ENCODE measurements around the gene CMSS1.

The CMSS1 gene

GRCh38 chr3:99948467-99949089, 130.9 kb downstream of the CMSS1 start:
- TF ChIP-seq CTBP1 (IDR thresholded peaks at IDR 0.05; ENCODE audit: borderline replicate concordance) (no peak), TARDBP (IDR thresholded peaks at IDR 0.05) (no peak), L3MBTL2 (conservative IDR thresholded peaks at IDR 0.05) (no peak), SUZ12 (IDR thresholded peaks at IDR 0.05) (no peak), PKNOX1 (IDR thresholded peaks at IDR 0.05) (no peak), LEF1 (IDR thresholded peaks at IDR 0.05; ENCODE audit: borderline replicate concordance) (no peak), FOXK2 (IDR thresholded peaks at IDR 0.05) (no peak), NFRKB (IDR thresholded peaks at IDR 0.05) (no peak), SP1 (IDR thresholded peaks at IDR 0.05) (no peak), ELF4 (IDR thresholded peaks at IDR 0.05) (no peak), ZNF384 (IDR thresholded peaks at IDR 0.05) (no peak), HDGF (IDR thresholded peaks at IDR 0.05; ENCODE audit: borderline replicate concordance) (no peak), ARNT (IDR thresholded peaks at IDR 0.05) (no peak), FOXM1 (IDR thresholded peaks at IDR 0.05; ENCODE audit: borderline replicate concordance) (no peak), FOXA1 (IDR thresholded peaks at IDR 0.05) (no peak), BHLHE40 (IDR thresholded peaks at IDR 0.05; ENCODE audit: borderline replicate concordance) (no peak)
- POLR2A ChIA-PET, result no interaction called here
- CTCF ChIA-PET, result no interaction called here
- DNase-seq (ENCODE audit: extremely low spot score), result no peak

GRCh38 chr3:99949956-99950670, 132.5 kb downstream of the CMSS1 start:
- TF ChIP-seq FOXM1 (IDR thresholded peaks at IDR 0.05; ENCODE audit: borderline replicate concordance), result no peak
- TF ChIP-seq TARDBP (IDR thresholded peaks at IDR 0.05), result no peak
- no peak for TF ChIP-seq PKNOX1 (IDR thresholded peaks at IDR 0.05)
- TF ChIP-seq SP1 (IDR thresholded peaks at IDR 0.05), result no peak
- no peak for TF ChIP-seq BHLHE40 (IDR thresholded peaks at IDR 0.05; ENCODE audit: borderline replicate concordance)
- no peak for TF ChIP-seq CTBP1 (IDR thresholded peaks at IDR 0.05; ENCODE audit: borderline replicate concordance)
- TF ChIP-seq FOXA1 (IDR thresholded peaks at IDR 0.05), result no peak
- no peak for TF ChIP-seq HDGF (IDR thresholded peaks at IDR 0.05; ENCODE audit: borderline replicate concordance)
- TF ChIP-seq LEF1 (IDR thresholded peaks at IDR 0.05; ENCODE audit: borderline replicate concordance), result no peak
- no peak for TF ChIP-seq FOXK2 (IDR thresholded peaks at IDR 0.05)
- DNase-seq (ENCODE audit: extremely low spot score), result no peak
- CTCF ChIA-PET, result no interaction called here
- POLR2A ChIA-PET, result no interaction called here

GRCh38 chr3:99950921-99951320, 133.3 kb downstream of the CMSS1 start:
- no peak for DNase-seq (ENCODE audit: extremely low spot score)
- ChIA-PET POLR2A (no interaction called here), CTCF (no interaction called here)
- TF ChIP-seq ELF4 (IDR thresholded peaks at IDR 0.05) (no peak), ZNF384 (IDR thresholded peaks at IDR 0.05) (no peak), CTBP1 (IDR thresholded peaks at IDR 0.05; ENCODE audit: borderline replicate concordance) (no peak), FOXK2 (IDR thresholded peaks at IDR 0.05) (no peak), FOXA1 (IDR thresholded peaks at IDR 0.05) (no peak), ARNT (IDR thresholded peaks at IDR 0.05) (no peak), NFRKB (IDR thresholded peaks at IDR 0.05) (no peak), TARDBP (IDR thresholded peaks at IDR 0.05) (no peak), LEF1 (IDR thresholded peaks at IDR 0.05; ENCODE audit: borderline replicate concordance) (no peak), BHLHE40 (IDR thresholded peaks at IDR 0.05; ENCODE audit: borderline replicate concordance) (no peak), PKNOX1 (IDR thresholded peaks at IDR 0.05) (no peak), SP1 (IDR thresholded peaks at IDR 0.05) (no peak), HDGF (IDR thresholded peaks at IDR 0.05; ENCODE audit: borderline replicate concordance) (no peak), L3MBTL2 (conservative IDR thresholded peaks at IDR 0.05) (no peak), SUZ12 (IDR thresholded peaks at IDR 0.05) (no peak), FOXM1 (IDR thresholded peaks at IDR 0.05; ENCODE audit: borderline replicate concordance) (no peak)

GRCh38 chr3:99951701-99952100, 134.0 kb downstream of the CMSS1 start:
- no peak for DNase-seq (ENCODE audit: extremely low spot score)
- POLR2A ChIA-PET, result no interaction called here
- CTCF ChIA-PET, result no interaction called here
- TF ChIP-seq SP1 (IDR thresholded peaks at IDR 0.05) (no peak), SUZ12 (IDR thresholded peaks at IDR 0.05) (no peak), PKNOX1 (IDR thresholded peaks at IDR 0.05) (no peak), ELF4 (IDR thresholded peaks at IDR 0.05) (no peak), BHLHE40 (IDR thresholded peaks at IDR 0.05; ENCODE audit: borderline replicate concordance) (no peak), HDGF (IDR thresholded peaks at IDR 0.05; ENCODE audit: borderline replicate concordance) (no peak), ZNF384 (IDR thresholded peaks at IDR 0.05) (no peak), CTBP1 (IDR thresholded peaks at IDR 0.05; ENCODE audit: borderline replicate concordance) (no peak), FOXK2 (IDR thresholded peaks at IDR 0.05) (no peak), ARNT (IDR thresholded peaks at IDR 0.05) (no peak), LEF1 (IDR thresholded peaks at IDR 0.05; ENCODE audit: borderline replicate concordance) (no peak), TARDBP (IDR thresholded peaks at IDR 0.05) (no peak), L3MBTL2 (conservative IDR thresholded peaks at IDR 0.05) (no peak), FOXM1 (IDR thresholded peaks at IDR 0.05; ENCODE audit: borderline replicate concordance) (no peak)

- CTCF ChIA-PET, result no interaction called here
- POLR2A ChIA-PET, result no interaction called here
Observed at GRCh38 chr3:99952306-99952705, 134.6 kb downstream of the CMSS1 start.

More at GRCh38 chr3:99952306-99952705, 134.6 kb downstream of the CMSS1 start:
- DNase-seq (ENCODE audit: extremely low spot score), result no peak
- TF ChIP-seq CTBP1 (IDR thresholded peaks at IDR 0.05; ENCODE audit: borderline replicate concordance) (no peak), HDGF (IDR thresholded peaks at IDR 0.05; ENCODE audit: borderline replicate concordance) (no peak), L3MBTL2 (conservative IDR thresholded peaks at IDR 0.05) (no peak), BHLHE40 (IDR thresholded peaks at IDR 0.05; ENCODE audit: borderline replicate concordance) (no peak), PKNOX1 (IDR thresholded peaks at IDR 0.05) (no peak), SUZ12 (IDR thresholded peaks at IDR 0.05) (no peak), ELF4 (IDR thresholded peaks at IDR 0.05) (no peak), ZNF384 (IDR thresholded peaks at IDR 0.05) (no peak), SP1 (IDR thresholded peaks at IDR 0.05) (no peak), NFRKB (IDR thresholded peaks at IDR 0.05) (no peak), FOXM1 (IDR thresholded peaks at IDR 0.05; ENCODE audit: borderline replicate concordance) (no peak), FOXK2 (IDR thresholded peaks at IDR 0.05) (no peak), ARNT (IDR thresholded peaks at IDR 0.05) (no peak), TARDBP (IDR thresholded peaks at IDR 0.05) (no peak), LEF1 (IDR thresholded peaks at IDR 0.05; ENCODE audit: borderline replicate concordance) (no peak)
